ENCODE results near the gene THAP3.

Gene THAP3

GRCh38 chr1:6600410-6601048 lies 24.1 kb upstream of the THAP3 start:
- peak overlapping the region; percentile 90 for H3K4me3 Mint-ChIP-seq
- peaks cover 10% of the 10 kb centered on the region for H3K36me3 Mint-ChIP-seq (ENCODE audit: low read depth)
- no peak overlapping the region for H3K27ac Mint-ChIP-seq
- no peaks in the 10 kb centered on the region for H3K27me3 Mint-ChIP-seq (ENCODE audit: low read depth, poor library complexity)
- no peaks in the 10 kb centered on the region for H3K9me3 Mint-ChIP-seq
- H3K4me1 Mint-ChIP-seq = peaks cover 71% of the 10 kb centered on the region
- TF ChIP-seq, protein P1, sequence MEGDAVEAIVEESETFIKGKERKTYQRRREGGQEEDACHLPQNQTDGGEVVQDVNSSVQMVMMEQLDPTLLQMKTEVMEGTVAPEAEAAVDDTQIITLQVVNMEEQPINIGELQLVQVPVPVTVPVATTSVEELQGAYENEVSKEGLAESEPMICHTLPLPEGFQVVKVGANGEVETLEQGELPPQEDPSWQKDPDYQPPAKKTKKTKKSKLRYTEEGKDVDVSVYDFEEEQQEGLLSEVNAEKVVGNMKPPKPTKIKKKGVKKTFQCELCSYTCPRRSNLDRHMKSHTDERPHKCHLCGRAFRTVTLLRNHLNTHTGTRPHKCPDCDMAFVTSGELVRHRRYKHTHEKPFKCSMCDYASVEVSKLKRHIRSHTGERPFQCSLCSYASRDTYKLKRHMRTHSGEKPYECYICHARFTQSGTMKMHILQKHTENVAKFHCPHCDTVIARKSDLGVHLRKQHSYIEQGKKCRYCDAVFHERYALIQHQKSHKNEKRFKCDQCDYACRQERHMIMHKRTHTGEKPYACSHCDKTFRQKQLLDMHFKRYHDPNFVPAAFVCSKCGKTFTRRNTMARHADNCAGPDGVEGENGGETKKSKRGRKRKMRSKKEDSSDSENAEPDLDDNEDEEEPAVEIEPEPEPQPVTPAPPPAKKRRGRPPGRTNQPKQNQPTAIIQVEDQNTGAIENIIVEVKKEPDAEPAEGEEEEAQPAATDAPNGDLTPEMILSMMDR (IDR thresholded peaks at IDR 0.05) = no peak
- peak; percentile 33 for DNase-seq

DNA sequence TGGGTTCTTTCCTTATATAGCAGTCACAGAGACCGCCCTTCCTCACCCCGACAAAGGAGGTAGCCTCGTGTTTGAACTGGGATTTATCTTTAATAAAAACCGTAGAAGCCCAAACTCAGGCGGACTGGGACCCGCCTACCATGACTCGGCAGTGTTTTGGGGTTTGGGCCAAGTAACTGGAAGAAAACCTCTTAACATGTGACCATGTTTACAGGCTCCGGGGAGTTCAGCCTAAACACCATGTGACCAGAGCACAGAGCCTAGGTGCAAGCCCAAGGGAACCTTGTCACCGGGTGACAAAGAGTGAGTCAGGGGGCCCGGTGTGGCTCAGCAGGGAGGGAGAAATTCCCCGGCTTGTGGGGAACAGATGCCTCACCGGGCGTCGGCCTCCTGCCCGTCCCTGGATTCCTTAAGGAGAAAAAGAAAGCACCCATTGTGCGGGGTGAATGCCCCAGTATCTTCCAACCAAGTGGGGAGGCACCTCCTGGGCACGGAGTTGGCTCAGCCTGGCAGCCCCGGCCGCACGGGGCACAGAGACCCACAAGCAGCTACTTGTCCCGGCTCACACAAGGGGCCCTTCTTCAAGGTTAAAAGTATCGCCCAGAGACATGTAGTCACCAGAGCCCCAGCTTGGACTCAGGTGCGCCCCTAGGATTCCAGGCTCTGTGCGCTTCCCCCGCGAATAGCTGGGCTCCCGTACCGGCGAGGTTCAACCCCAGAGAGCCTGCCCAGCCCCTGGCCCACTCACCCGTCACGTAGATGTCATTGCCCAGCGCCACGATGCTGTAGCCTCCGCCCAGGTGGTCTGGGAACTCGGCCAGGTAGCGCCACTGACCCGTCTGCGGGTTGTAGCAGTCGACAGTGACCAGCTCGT lies 23.4 kb upstream of the THAP3 start:
- H3K4me1 Mint-ChIP-seq = peaks cover 71% of the 10 kb centered on the region
- TF ChIP-seq, protein P1 (IDR thresholded peaks at IDR 0.05) = no peak
- DNase-seq = peak; percentile 39
- peak overlapping the region; percentile 90 for H3K4me3 Mint-ChIP-seq
- H3K27me3 Mint-ChIP-seq (ENCODE audit: low read depth, poor library complexity) = peaks cover 2% of the 10 kb centered on the region
- H3K27ac Mint-ChIP-seq = peak overlapping the region; percentile 11
- no peaks in the 10 kb centered on the region for H3K9me3 Mint-ChIP-seq
- peaks cover 4% of the 10 kb centered on the region for H3K36me3 Mint-ChIP-seq (ENCODE audit: low read depth)

DNA sequence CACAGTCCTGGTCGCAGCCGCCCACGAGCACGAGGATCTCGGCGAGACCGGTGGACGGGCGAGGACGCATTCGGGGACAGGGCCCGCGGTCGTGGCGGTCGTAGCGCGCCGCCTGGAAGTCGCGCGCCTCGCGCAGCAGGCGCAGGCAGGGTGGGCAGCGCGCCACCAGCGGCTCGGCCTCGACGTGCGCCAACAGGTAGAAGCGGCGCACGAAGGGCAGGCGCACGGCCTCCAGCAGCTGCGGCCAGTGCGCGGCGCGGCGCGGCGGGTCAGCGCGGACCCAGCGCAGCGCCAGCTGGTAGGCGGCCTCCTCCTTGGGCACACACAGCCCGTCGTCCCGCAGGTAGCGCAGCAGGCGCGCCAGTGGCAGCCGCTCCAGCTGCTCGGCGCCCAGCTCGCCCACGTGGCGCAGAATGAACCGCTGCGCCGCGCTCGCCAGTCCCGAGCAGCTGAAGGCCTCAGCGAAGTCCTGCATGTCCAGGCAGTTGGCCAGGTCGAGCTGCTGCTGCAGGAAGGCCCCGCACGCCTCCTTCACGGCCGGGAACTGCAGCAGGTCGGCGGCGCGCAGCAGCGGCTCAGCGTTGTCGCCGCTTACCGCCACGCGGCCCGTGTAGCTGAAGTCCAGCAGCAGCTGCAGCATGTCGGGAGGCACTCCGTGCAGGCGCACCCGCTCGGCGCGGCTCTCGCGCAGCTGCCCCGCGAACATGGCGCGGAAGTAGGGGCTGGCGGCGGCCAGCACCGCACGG lies 22.6 kb upstream of the THAP3 start:
- Mint-ChIP-seq H3K9me3 (no peaks in the 10 kb centered on the region), H3K27ac (no peak overlapping the region), H3K27me3 (ENCODE audit: low read depth, poor library complexity) (peaks cover 2% of the 10 kb centered on the region)

GRCh38 chr1:6602669-6603237 lies 21.9 kb upstream of the THAP3 start, which contains the start of gene KLHL21:
Gene KLHL21, minus strand, starts transcription at chr1:6602869. Its CDS starts 52 bp downstream, at chr1:6602817.
- Mint-ChIP-seq H3K4me3 (peak within 1 kb of the TSS; percentile 90), H3K36me3 (ENCODE audit: low read depth) (peaks cover 3% of the 10 kb centered on the region), H3K27me3 (ENCODE audit: low read depth, poor library complexity) (peaks cover 2% of the 10 kb centered on the region), H3K9me3 (no peaks in the 10 kb centered on the region), H3K27ac (peak within 1 kb of the TSS; percentile 96), H3K4me1 (peaks cover 60% of the 10 kb centered on the region)
- peak; percentile 83 for DNase-seq
- TF ChIP-seq, protein P1 (IDR thresholded peaks at IDR 0.05) = no peak

More for the DNA sequence above, 22.6 kb upstream of the THAP3 start:
- DNase-seq = peak; percentile 44
- H3K4me3 Mint-ChIP-seq = peak overlapping the region; percentile 90
- TF ChIP-seq, protein P1 (IDR thresholded peaks at IDR 0.05) = no peak
- peaks cover 4% of the 10 kb centered on the region for H3K36me3 Mint-ChIP-seq (ENCODE audit: low read depth)
- peaks cover 67% of the 10 kb centered on the region for H3K4me1 Mint-ChIP-seq

GRCh38 chr1:6603238-6603914 lies 21.3 kb upstream of the THAP3 start:
- H3K27me3 Mint-ChIP-seq (ENCODE audit: low read depth, poor library complexity) = peaks cover 2% of the 10 kb centered on the region
- no peaks in the 10 kb centered on the region for H3K36me3 Mint-ChIP-seq (ENCODE audit: low read depth)
- H3K9me3 Mint-ChIP-seq = no peaks in the 10 kb centered on the region
- TF ChIP-seq, protein P1 (IDR thresholded peaks at IDR 0.05) = no peak
- peaks cover 54% of the 10 kb centered on the region for H3K4me1 Mint-ChIP-seq
- H3K27ac Mint-ChIP-seq = peak overlapping the region; percentile 96
- peak overlapping the region; percentile 73 for H3K4me3 Mint-ChIP-seq
- DNase-seq = peak; percentile 48

Measured in nephron progenitor cell (in vitro differentiated cells).